LNCaP clone FGC (cell line): Measurements from ENCODE around the gene TACSTD2.

Experiments
- DNase-seq: peaks from one replicate; pipeline ENCODE4 v3.0.0-alpha.2; 2011; ENCODE audit warnings: low read depth
- H3K4me3 ChIP-seq: 2 replicates; pipeline ENCODE4 v1.5.1; 2011; ENCODE audit warnings: mild to moderate bottlenecking, low read depth, low read length, control low read depth
- TF ChIP-seq, protein P1 (sequence below): IDR thresholded peaks from 2 replicates; pipeline ENCODE4 v1.5.1; 2012; ENCODE audit warnings: mild to moderate bottlenecking; ENCODE audit not compliant: control insufficient read depth, insufficient read depth; ENCODE audit errors: extremely low read depth

TACSTD2 gene

GRCh38 chr1:58529284-58529683 lies 47.8 kb downstream of the TACSTD2 start:
- TF ChIP-seq, protein P1, sequence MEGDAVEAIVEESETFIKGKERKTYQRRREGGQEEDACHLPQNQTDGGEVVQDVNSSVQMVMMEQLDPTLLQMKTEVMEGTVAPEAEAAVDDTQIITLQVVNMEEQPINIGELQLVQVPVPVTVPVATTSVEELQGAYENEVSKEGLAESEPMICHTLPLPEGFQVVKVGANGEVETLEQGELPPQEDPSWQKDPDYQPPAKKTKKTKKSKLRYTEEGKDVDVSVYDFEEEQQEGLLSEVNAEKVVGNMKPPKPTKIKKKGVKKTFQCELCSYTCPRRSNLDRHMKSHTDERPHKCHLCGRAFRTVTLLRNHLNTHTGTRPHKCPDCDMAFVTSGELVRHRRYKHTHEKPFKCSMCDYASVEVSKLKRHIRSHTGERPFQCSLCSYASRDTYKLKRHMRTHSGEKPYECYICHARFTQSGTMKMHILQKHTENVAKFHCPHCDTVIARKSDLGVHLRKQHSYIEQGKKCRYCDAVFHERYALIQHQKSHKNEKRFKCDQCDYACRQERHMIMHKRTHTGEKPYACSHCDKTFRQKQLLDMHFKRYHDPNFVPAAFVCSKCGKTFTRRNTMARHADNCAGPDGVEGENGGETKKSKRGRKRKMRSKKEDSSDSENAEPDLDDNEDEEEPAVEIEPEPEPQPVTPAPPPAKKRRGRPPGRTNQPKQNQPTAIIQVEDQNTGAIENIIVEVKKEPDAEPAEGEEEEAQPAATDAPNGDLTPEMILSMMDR = no peak
- no peak for DNase-seq
- H3K4me3 ChIP-seq = no peak overlapping the region

DNA sequence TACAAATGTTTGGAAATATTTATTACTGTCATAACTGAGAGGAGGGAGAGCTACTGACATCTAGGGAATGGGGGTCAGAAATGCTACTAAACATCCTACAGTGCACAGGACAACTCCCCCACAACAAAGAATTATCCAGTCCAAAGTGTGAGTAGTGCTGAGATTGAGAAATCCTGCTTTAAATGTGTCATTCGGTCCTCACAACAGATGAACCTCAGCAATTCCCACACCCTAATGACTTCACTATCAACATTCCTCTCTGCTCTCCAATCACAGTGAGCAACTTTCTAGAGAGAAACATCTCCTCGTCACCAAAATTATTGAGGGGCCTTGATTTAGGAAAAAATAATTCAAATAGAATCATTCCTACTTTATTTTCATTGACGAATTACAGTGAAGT lies 48.5 kb downstream of the TACSTD2 start:
- TF ChIP-seq, protein P1 = no peak
- H3K4me3 ChIP-seq = no peak overlapping the region
- no peak for DNase-seq
